ENCODE data around the gene TXNDC16.

Gene TXNDC16

GRCh38 chr14:52446355-52446754 lies 106.0 kb downstream of the TXNDC16 start:
- peak; percentile 5 for DNase-seq

- DNase-seq, result no peak
Observed at GRCh38 chr14:52443506-52443905, 108.8 kb downstream of the TXNDC16 start.

- DNase-seq, result no peak
Observed at GRCh38 chr14:52442602-52443001, 109.7 kb downstream of the TXNDC16 start.

- DNase-seq, result no peak
Observed at GRCh38 chr14:52442166-52442565, 110.1 kb downstream of the TXNDC16 start.

- DNase-seq, result no peak
Observed at GRCh38 chr14:52439476-52439875, 112.8 kb downstream of the TXNDC16 start.

- no peak for DNase-seq
Observed at GRCh38 chr14:52434955-52435354, 117.3 kb downstream of the TXNDC16 start.

GRCh38 chr14:52430474-52430873 lies 121.8 kb downstream of the TXNDC16 start:
- DNase-seq, result no peak

- no peak for DNase-seq
Observed at GRCh38 chr14:52429451-52429850, 122.9 kb downstream of the TXNDC16 start.

GRCh38 chr14:52427460-52427859 lies 124.8 kb downstream of the TXNDC16 start:
- no peak for DNase-seq

- no peak for DNase-seq
Observed at GRCh38 chr14:52422650-52423356, 129.5 kb downstream of the TXNDC16 start.

GRCh38 chr14:52417139-52417538 lies 135.2 kb downstream of the TXNDC16 start:
- no peak for DNase-seq

- DNase-seq, result no peak
Observed at GRCh38 chr14:52413729-52414408, 138.4 kb downstream of the TXNDC16 start.

GRCh38 chr14:52412426-52412825 lies 139.9 kb downstream of the TXNDC16 start:
- no peak for DNase-seq

GRCh38 chr14:52405314-52405713 lies 147.0 kb downstream of the TXNDC16 start:
- no peak for DNase-seq

GRCh38 chr14:52402812-52403526 lies 149.3 kb downstream of the TXNDC16 start:
- no peak for DNase-seq

GRCh38 chr14:52400846-52401245 lies 151.5 kb downstream of the TXNDC16 start:
- DNase-seq, result no peak

- DNase-seq, result no peak
Observed at GRCh38 chr14:52399921-52400595, 152.2 kb downstream of the TXNDC16 start.

GRCh38 chr14:52399104-52399503 lies 153.2 kb downstream of the TXNDC16 start:
- no peak for DNase-seq

- no peak for DNase-seq
Observed at GRCh38 chr14:52397844-52398243, 154.5 kb downstream of the TXNDC16 start.

- no peak for DNase-seq
Observed at GRCh38 chr14:52395728-52396127, 156.6 kb downstream of the TXNDC16 start.

- no peak for DNase-seq
Observed at GRCh38 chr14:52391881-52392615, 160.3 kb downstream of the TXNDC16 start.

Measured in NCI-H345 (cell line).